Memory B cell (primary cell): ENCODE data around the gene RAB36.

Experiments
- ATAC-seq: fragments of 150-1000 bp; cut with Tn5 transposase; 2 replicates; pipeline ENCODE4 v1.10.0; 2021; ENCODE audit warnings: low read depth, mild to moderate bottlenecking, moderate library complexity
- DNase-seq, 2 donors: peaks; one replicate each; pipeline ENCODE4 v3.0.0; 2022; ENCODE audit warnings: low spot score in 2 of 2
- H3K27ac Mint-ChIP-seq: one replicate; pipeline ENCODE4 v1.8.0; 2022; ENCODE audit warnings: mild to moderate bottlenecking, moderate library complexity, mixed read lengths
- H3K27me3 Mint-ChIP-seq: one replicate; pipeline ENCODE4 v1.8.0; 2022; ENCODE audit warnings: mixed read lengths
- H3K36me3 Mint-ChIP-seq: one replicate; pipeline ENCODE4 v1.8.0; 2022; ENCODE audit warnings: mild to moderate bottlenecking, mixed read lengths
- H3K4me1 Mint-ChIP-seq: one replicate; pipeline ENCODE4 v1.8.0; 2022; ENCODE audit warnings: mixed read lengths
- H3K4me3 Mint-ChIP-seq: one replicate; pipeline ENCODE4 v1.8.0; 2022; ENCODE audit warnings: mild to moderate bottlenecking, moderate library complexity, mixed read lengths
- H3K9me3 Mint-ChIP-seq: one replicate; pipeline ENCODE4 v1.8.0; 2022; ENCODE audit warnings: mixed read lengths

The RAB36 gene

GRCh38 chr22:23105304-23105703 is 40.0 kb upstream of the RAB36 start:
- Mint-ChIP-seq H3K9me3 (no peaks in the 10 kb centered on the region), H3K4me1 (no peaks in the 10 kb centered on the region), H3K27me3 (no peaks in the 10 kb centered on the region), H3K4me3 (no peak overlapping the region), H3K27ac (no peak overlapping the region), H3K36me3 (no peaks in the 10 kb centered on the region)
- no peak for ATAC-seq
- no peak for DNase-seq

- Mint-ChIP-seq H3K36me3 (no peaks in the 10 kb centered on the region), H3K4me1 (no peaks in the 10 kb centered on the region), H3K9me3 (no peaks in the 10 kb centered on the region), H3K27me3 (no peaks in the 10 kb centered on the region), H3K27ac (no peak overlapping the region), H3K4me3 (no peak overlapping the region)
- DNase-seq (no peak), ATAC-seq (no peak)
Observed at GRCh38 chr22:23105919-23106318, 39.4 kb upstream of the RAB36 start.

DNA sequence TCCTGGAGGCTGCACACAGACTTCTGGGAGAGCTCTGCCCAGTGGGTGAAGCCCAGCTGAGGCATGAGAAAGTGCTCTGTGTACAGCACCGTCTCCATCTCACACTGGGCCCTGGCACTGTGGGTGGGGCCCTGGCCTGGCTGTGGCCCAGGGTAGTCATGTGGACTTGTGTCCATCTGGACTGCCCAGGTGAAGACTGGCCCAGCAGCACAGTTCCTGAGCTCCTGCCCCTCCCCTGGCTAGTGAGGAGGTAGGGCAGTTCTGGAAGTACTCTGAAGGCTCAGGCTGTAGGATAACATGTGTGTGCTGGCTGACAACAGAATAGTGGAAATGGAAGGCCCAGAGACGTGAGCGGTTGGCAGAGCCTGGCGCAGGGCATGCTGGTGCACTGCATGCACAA is 38.9 kb upstream of the RAB36 start:
- Mint-ChIP-seq H3K27me3 (no peaks in the 10 kb centered on the region), H3K27ac (no peak overlapping the region), H3K36me3 (no peaks in the 10 kb centered on the region), H3K4me3 (no peak overlapping the region), H3K9me3 (no peaks in the 10 kb centered on the region), H3K4me1 (no peaks in the 10 kb centered on the region)
- ATAC-seq (no peak), DNase-seq (no peak)

DNA sequence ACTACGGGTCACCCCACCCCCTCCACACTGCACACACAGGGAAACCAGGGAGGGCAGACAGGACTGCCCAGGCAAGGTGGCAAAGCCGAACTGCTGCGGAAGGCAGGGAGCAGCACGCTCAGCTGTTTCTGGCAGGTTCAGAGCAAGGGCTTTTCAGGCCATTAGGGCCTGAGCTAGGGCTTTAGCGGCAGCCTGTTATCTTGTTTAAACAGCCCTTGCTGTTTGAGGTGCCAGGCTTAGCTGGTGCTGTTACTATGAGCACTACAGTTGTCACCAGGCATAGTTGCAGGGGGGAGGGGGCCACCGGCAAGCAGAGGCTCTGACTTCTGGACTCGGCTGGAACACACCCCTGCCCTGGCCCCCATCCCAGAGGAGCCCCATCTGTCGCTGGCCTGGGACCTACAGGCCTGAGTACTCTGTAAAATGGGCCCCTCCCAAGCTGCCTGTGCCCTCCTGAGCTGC is 38.3 kb upstream of the RAB36 start:
- Mint-ChIP-seq H3K27ac (no peak overlapping the region), H3K36me3 (no peaks in the 10 kb centered on the region), H3K4me1 (no peaks in the 10 kb centered on the region), H3K9me3 (no peaks in the 10 kb centered on the region), H3K27me3 (no peaks in the 10 kb centered on the region), H3K4me3 (no peak overlapping the region)
- no peak for DNase-seq
- no peak for ATAC-seq

GRCh38 chr22:23107487-23108248 is 37.6 kb upstream of the RAB36 start:
- no peaks in the 10 kb centered on the region for H3K27me3 Mint-ChIP-seq
- no peaks in the 10 kb centered on the region for H3K9me3 Mint-ChIP-seq
- H3K36me3 Mint-ChIP-seq: no peaks in the 10 kb centered on the region
- ATAC-seq (no peak), DNase-seq (no peak)
- no peak overlapping the region for H3K27ac Mint-ChIP-seq
- H3K4me1 Mint-ChIP-seq: peaks cover 2% of the 10 kb centered on the region
- no peak overlapping the region for H3K4me3 Mint-ChIP-seq

GRCh38 chr22:23108249-23109078 is 36.8 kb upstream of the RAB36 start:
- Mint-ChIP-seq H3K27me3 (no peaks in the 10 kb centered on the region), H3K9me3 (no peaks in the 10 kb centered on the region), H3K27ac (no peak overlapping the region), H3K36me3 (no peaks in the 10 kb centered on the region), H3K4me1 (peaks cover 2% of the 10 kb centered on the region), H3K4me3 (no peak overlapping the region)
- ATAC-seq (no peak), DNase-seq (no peak)

DNA sequence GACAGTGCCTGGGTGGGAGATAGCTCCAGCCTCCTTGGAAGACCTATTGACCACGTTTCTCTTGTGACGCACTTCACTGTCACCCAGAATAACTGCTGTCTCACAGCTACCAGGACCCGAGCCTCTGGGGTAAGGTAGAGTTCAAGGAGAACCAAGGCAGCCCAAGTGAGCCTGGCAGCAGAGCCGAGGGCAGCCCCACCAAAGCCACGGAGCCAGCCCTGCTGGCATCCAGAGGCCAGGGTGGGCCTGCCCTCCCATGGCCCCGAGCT is 36.3 kb upstream of the RAB36 start:
- H3K4me1 Mint-ChIP-seq: peaks cover 2% of the 10 kb centered on the region
- H3K27ac Mint-ChIP-seq: no peak overlapping the region

DNA sequence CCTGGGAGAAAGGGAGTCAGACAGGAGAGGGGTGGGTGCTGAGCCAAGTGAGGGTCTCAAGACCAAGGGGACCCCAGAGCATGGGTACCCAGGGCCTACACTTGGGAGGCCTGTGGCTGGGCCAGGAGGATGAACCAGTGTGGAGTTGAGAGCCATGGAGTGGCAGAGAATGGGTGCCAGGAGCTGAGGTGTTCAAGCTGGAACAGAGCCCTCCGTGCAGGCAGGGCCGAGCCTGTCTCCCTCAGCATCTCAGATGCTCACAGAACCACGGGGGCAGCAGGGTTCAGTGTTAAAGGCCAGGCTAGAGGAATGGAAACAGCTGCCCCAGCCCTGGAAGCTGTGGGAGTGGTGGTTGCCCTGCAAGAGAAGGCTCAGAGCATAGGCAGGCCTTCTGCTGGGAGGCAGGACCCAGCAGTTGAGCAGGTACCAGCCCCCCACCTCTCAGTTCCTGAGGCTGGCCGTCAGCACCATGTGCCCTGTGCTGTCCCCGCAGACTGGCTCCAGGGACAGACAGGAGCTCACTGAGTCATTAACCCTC is 35.8 kb upstream of the RAB36 start:
- ATAC-seq: no peak
- H3K27ac Mint-ChIP-seq: no peak overlapping the region
- H3K4me3 Mint-ChIP-seq: no peak overlapping the region

More for the DNA sequence above, 36.3 kb upstream of the RAB36 start:
- no peak for ATAC-seq
- Mint-ChIP-seq H3K9me3 (no peaks in the 10 kb centered on the region), H3K27me3 (no peaks in the 10 kb centered on the region), H3K4me3 (no peak overlapping the region), H3K36me3 (no peaks in the 10 kb centered on the region)
- no peak for DNase-seq

DNA sequence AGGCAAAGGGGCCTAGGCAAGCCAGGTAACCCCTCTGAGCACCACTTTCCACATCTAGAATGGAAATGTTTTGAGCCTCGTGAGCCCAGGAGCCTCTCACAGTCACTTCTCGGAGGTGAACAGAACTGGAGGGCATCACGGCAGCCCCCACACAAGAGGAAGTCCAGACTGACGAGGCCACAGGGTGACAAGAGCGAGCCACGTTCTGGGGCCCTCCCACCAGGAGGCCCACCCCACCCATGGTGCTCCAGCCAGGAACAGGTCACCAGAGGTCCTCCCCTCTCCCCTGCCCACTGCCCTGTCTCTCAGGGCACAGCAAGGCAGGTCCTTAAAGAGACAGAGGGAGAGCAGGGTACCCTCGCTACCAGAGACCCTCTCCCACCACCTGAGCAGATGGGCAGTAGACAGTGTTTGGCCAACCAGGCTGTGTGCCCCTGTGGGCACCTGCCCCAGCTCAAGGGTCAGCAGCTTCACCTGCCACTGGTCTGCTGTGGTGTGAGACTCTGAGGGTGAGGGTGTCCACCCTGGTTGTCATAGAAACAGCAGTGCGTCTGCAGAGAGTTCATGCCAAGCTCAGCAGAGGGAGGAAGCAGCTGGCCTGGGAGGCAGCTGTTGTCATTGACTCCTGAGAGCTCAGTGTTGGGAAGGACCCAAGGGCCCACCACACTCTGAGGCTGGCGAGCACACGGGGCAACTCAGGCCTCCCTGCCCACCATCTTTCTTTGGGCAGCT is 34.9 kb upstream of the RAB36 start:
- H3K4me1 Mint-ChIP-seq: peaks cover 2% of the 10 kb centered on the region

More for the DNA sequence above, 35.8 kb upstream of the RAB36 start:
- Mint-ChIP-seq H3K4me1 (peaks cover 2% of the 10 kb centered on the region), H3K27me3 (no peaks in the 10 kb centered on the region), H3K9me3 (no peaks in the 10 kb centered on the region), H3K36me3 (no peaks in the 10 kb centered on the region)
- no peak for DNase-seq

GRCh38 chr22:23110922-23111527 is 34.3 kb upstream of the RAB36 start:
- Mint-ChIP-seq H3K4me3 (no peak overlapping the region), H3K27ac (no peak overlapping the region), H3K27me3 (no peaks in the 10 kb centered on the region), H3K4me1 (peaks cover 2% of the 10 kb centered on the region), H3K9me3 (no peaks in the 10 kb centered on the region), H3K36me3 (no peaks in the 10 kb centered on the region)
- ATAC-seq (no peak), DNase-seq (no peak)

More for the DNA sequence above, 34.9 kb upstream of the RAB36 start:
- Mint-ChIP-seq H3K9me3 (no peaks in the 10 kb centered on the region), H3K4me3 (no peak overlapping the region), H3K27ac (no peak overlapping the region), H3K36me3 (no peaks in the 10 kb centered on the region), H3K27me3 (no peaks in the 10 kb centered on the region)
- DNase-seq (no peak), ATAC-seq (no peak)

GRCh38 chr22:23112472-23113012 is 32.7 kb upstream of the RAB36 start:
- Mint-ChIP-seq H3K9me3 (no peaks in the 10 kb centered on the region), H3K36me3 (no peaks in the 10 kb centered on the region), H3K4me1 (peaks cover 2% of the 10 kb centered on the region), H3K27ac (no peak overlapping the region), H3K27me3 (no peaks in the 10 kb centered on the region), H3K4me3 (no peak overlapping the region)
- DNase-seq (no peak), ATAC-seq (no peak)

DNA sequence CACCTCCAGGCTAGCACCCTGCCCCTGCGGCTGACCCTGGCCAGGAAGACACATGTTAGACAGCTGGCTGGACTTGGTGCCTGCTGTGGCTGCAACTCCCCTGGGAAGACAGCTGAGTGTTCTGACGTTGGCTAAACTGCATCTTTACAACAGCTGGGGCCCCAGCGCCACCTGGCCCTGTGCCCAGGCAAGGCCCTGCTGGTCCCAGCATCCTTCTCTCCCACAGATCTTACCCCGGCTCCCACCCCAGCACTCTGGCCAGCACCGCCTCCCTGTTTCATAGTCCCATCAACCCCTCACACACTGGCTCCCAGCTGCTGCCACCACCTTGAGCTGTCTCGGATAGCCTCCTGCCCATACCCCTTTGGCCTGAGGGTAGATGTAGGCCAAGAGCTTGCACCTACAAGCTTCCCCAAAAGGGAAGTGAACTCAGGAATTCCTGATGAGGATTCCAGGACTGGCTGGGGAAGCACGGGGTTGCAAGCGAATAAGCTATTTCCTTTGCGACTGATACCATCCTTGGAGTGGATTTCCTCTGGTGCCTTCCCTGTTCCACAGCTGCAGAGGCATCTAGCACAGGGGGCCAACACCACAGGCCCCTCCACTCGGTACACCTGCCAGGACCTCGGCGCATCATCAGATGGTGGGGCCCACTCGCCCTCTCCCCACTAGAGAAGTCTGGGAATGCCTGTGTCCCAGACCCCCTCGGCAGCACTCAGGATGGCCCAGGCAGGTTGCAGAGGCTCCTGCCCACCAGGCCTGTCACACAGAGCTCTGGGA is 32.0 kb upstream of the RAB36 start:
- peaks cover 2% of the 10 kb centered on the region for H3K4me1 Mint-ChIP-seq
- H3K4me3 Mint-ChIP-seq: no peak overlapping the region
- no peak overlapping the region for H3K27ac Mint-ChIP-seq
- ATAC-seq: no peak
- H3K36me3 Mint-ChIP-seq: no peaks in the 10 kb centered on the region
- no peak for DNase-seq
- H3K9me3 Mint-ChIP-seq: no peaks in the 10 kb centered on the region
- no peaks in the 10 kb centered on the region for H3K27me3 Mint-ChIP-seq
